Measurements from ENCODE around the gene ZNF664. TPM values are rescaled to one million over a fixed set of nuclear protein-coding genes. Genes with fewer than 3 reads are reported as not detected.

Gene ZNF664
- total RNA-seq, 1 donor from 2014 or later: 134 TPM

GRCh38 chr12:124040737-124041136 lies 67.7 kb downstream of the ZNF664 start:
- no peak overlapping the region for H3K27ac Mint-ChIP-seq (ENCODE audit: unreplicated experiment)
- no peak overlapping the region for H3K4me3 Mint-ChIP-seq (ENCODE audit: unreplicated experiment)
- H3K4me1 Mint-ChIP-seq (ENCODE audit: unreplicated experiment): peaks cover 35% of the 10 kb centered on the region
- no peaks in the 10 kb centered on the region for H3K9me3 Mint-ChIP-seq (ENCODE audit: unreplicated experiment)
- H3K36me3 Mint-ChIP-seq (ENCODE audit: unreplicated experiment): no peaks in the 10 kb centered on the region
- no peak for TF ChIP-seq CTCF (IDR thresholded peaks at IDR 0.05)
- H3K27me3 Mint-ChIP-seq (ENCODE audit: unreplicated experiment): no peaks in the 10 kb centered on the region
- no peak for DNase-seq (ENCODE audit: extremely low spot score, unreplicated experiment)

GRCh38 chr12:124041907-124042306 lies 68.9 kb downstream of the ZNF664 start:
- Mint-ChIP-seq H3K4me3 (ENCODE audit: unreplicated experiment) (no peak overlapping the region), H3K27me3 (ENCODE audit: unreplicated experiment) (no peaks in the 10 kb centered on the region), H3K36me3 (ENCODE audit: unreplicated experiment) (peaks cover 6% of the 10 kb centered on the region)

GRCh38 chr12:124044021-124044420 lies 71.0 kb downstream of the ZNF664 start:
- Mint-ChIP-seq H3K36me3 (ENCODE audit: unreplicated experiment) (peaks cover 9% of the 10 kb centered on the region), H3K4me3 (ENCODE audit: unreplicated experiment) (no peak overlapping the region), H3K9me3 (ENCODE audit: unreplicated experiment) (peaks cover 16% of the 10 kb centered on the region), H3K27me3 (ENCODE audit: unreplicated experiment) (no peaks in the 10 kb centered on the region), H3K27ac (ENCODE audit: unreplicated experiment) (no peak overlapping the region), H3K4me1 (ENCODE audit: unreplicated experiment) (peaks cover 20% of the 10 kb centered on the region)
- DNase-seq (ENCODE audit: extremely low spot score, unreplicated experiment): no peak
- no peak for TF ChIP-seq CTCF (IDR thresholded peaks at IDR 0.05)

More at GRCh38 chr12:124041907-124042306, 68.9 kb downstream of the ZNF664 start:
- no peak for TF ChIP-seq CTCF (IDR thresholded peaks at IDR 0.05)
- Mint-ChIP-seq H3K9me3 (ENCODE audit: unreplicated experiment) (peaks cover 4% of the 10 kb centered on the region), H3K27ac (ENCODE audit: unreplicated experiment) (no peak overlapping the region), H3K4me1 (ENCODE audit: unreplicated experiment) (peaks cover 32% of the 10 kb centered on the region)
- DNase-seq (ENCODE audit: extremely low spot score, unreplicated experiment): no peak

- Mint-ChIP-seq H3K4me1 (ENCODE audit: unreplicated experiment) (peaks cover 12% of the 10 kb centered on the region), H3K27ac (ENCODE audit: unreplicated experiment) (no peak overlapping the region), H3K9me3 (ENCODE audit: unreplicated experiment) (peaks cover 20% of the 10 kb centered on the region), H3K36me3 (ENCODE audit: unreplicated experiment) (peaks cover 12% of the 10 kb centered on the region), H3K27me3 (ENCODE audit: unreplicated experiment) (no peaks in the 10 kb centered on the region), H3K4me3 (ENCODE audit: unreplicated experiment) (no peak overlapping the region)
- DNase-seq (ENCODE audit: extremely low spot score, unreplicated experiment): no peak
- TF ChIP-seq CTCF (IDR thresholded peaks at IDR 0.05): no peak
These were observed 71.8 kb downstream of the ZNF664 start for GRCh38 chr12:124044809-124045321.

GRCh38 chr12:124045671-124046455 lies 72.8 kb downstream of the ZNF664 start:
- DNase-seq (ENCODE audit: extremely low spot score, unreplicated experiment): no peak
- Mint-ChIP-seq H3K27me3 (ENCODE audit: unreplicated experiment) (no peaks in the 10 kb centered on the region), H3K4me3 (ENCODE audit: unreplicated experiment) (no peak overlapping the region), H3K27ac (ENCODE audit: unreplicated experiment) (no peak overlapping the region), H3K36me3 (ENCODE audit: unreplicated experiment) (peaks cover 12% of the 10 kb centered on the region), H3K4me1 (ENCODE audit: unreplicated experiment) (peaks cover 9% of the 10 kb centered on the region), H3K9me3 (ENCODE audit: unreplicated experiment) (peaks cover 20% of the 10 kb centered on the region)
- TF ChIP-seq CTCF (IDR thresholded peaks at IDR 0.05): no peak

Data from osteocyte (in vitro differentiated cells).